HFF-Myc (cell line): ENCODE results near the gene DSG2.
"Not testable (repeated sequence)": the region's sequence is repeated elsewhere in the genome, so short reads cannot be mapped to it uniquely, and the experiment has no call there.

Experiments
- DNase-seq: peaks from one replicate; pipeline ENCODE4 v3.0.0-alpha.2; 2011; ENCODE audit warnings: low read depth; ENCODE audit errors: extremely low read depth
- H3K4me3 ChIP-seq: replicated peaks from 2 replicates; pipeline ENCODE4 v1.5.1; 2011; ENCODE audit warnings: low read depth, mild to moderate bottlenecking, control low read depth, low read length
- CTCF ChIP-seq: IDR thresholded peaks from 2 replicates; pipeline ENCODE4 v1.5.1; 2012; ENCODE audit warnings: mild to moderate bottlenecking, low read depth, low read length, control low read depth; ENCODE audit errors: missing control alignments

The DSG2 gene

GRCh38 chr18:31490387-31490786, 7.6 kb upstream of the DSG2 start:
- TF ChIP-seq CTCF = no peak
- H3K4me3 ChIP-seq = no peak overlapping the region
- no peak for DNase-seq

DNA sequence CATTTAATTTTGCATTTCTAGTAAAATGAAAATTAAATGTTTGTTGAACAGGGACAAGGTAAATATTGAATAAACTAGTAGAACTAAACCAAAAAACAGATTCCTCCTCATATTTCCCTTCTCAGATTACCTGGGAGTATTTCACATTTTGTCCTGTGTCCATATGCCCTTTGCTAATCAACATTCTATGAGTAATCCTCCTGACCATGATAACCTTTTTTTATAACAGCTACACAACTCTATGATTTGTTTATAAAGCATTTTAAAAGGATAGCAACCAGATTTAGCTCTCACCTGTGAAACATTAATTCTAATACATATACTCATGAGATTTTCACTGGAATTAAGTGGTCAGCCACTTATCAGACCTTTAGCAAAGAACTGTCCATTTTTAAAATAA, 7.1 kb upstream of the DSG2 start:
- no peak overlapping the region for H3K4me3 ChIP-seq
- no peak for TF ChIP-seq CTCF
- no peak for DNase-seq

DNA sequence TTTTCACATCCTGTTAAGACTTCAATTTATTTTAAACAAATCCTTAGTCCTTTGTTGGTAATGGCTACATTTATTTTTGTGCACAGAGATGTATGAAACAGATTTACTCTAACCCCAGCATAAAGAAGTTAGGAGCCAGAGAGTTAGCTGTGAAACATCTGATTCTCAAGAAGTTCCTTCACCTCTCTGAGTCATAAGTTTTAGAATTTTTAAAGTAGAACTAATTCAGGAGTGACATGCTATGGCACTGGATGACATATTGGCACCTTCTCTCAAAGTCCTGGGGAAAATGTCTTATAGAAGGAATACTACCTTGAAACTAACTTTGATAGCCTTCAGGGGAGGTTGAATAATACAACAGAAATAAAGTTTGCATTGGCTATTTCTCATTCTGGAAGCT, 6.4 kb upstream of the DSG2 start:
- DNase-seq = no peak
- TF ChIP-seq CTCF = no peak
- no peak overlapping the region for H3K4me3 ChIP-seq

GRCh38 chr18:31492671-31493070, 5.3 kb upstream of the DSG2 start:
- TF ChIP-seq CTCF = no peak
- no peak overlapping the region for H3K4me3 ChIP-seq
- no peak for DNase-seq

- no peak for DNase-seq
- no peak for TF ChIP-seq CTCF
- no peak overlapping the region for H3K4me3 ChIP-seq
These were observed 4.8 kb upstream of the DSG2 start for GRCh38 chr18:31493171-31493570.

DNA sequence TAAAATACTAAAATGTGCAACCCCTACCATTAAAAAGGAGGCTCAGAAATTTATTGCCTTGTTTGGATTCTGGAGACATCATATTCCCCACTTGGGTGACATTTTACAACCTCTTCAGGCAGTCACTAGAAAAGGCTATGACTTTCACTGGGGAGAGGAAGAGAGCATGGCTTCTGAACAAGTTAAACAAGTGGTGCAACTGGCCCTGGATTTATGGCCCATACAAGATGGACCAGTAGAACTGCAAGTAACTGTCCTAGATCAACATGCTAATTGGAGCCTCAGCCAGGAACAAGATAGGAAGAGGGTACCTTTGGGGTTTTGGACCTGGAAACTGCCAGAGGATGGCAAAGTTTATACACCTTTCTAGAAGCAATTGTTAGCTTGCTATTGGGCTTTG, 4.0 kb upstream of the DSG2 start:
- no peak for DNase-seq
- no peak for TF ChIP-seq CTCF
- no peak overlapping the region for H3K4me3 ChIP-seq

DNA sequence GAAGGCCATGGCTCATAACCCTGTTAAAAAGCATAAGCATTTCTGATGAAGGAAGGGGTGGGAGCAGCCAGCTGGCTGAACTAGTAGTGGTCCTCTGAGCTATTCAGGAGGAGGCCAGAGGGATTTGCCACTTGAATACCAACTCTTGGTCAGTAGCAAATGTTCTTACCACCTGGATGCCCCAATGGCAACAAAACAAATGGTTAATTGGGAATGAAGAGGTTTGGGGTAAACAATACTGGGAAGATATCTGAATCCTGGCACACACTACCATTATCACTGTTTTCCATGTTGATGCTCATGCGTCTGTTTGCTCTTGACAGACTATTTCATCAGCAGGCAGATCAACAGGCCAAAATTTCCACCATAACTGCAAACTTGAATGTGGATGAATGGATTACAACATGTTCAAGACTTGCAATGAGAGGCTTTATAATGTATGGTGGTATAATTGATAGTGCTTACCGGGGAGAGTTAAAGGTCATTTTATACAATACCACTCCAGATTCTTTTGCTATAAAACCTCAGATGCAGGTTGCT, 3.2 kb upstream of the DSG2 start:
- not testable (repeated sequence) for DNase-seq

More for the DNA sequence above, 3.2 kb upstream of the DSG2 start:
- H3K4me3 ChIP-seq = not testable (repeated sequence)
